ENCODE results near the gene SRGAP2B.
"Not testable (repeated sequence)": the region's sequence is repeated elsewhere in the genome, so short reads cannot be mapped to it uniquely, and the experiment has no call there.

The SRGAP2B gene

GRCh38 chr1:144889450-144890115 is 205.5 kb downstream of the SRGAP2B start:
- not testable (repeated sequence) for DNase-seq

DNA sequence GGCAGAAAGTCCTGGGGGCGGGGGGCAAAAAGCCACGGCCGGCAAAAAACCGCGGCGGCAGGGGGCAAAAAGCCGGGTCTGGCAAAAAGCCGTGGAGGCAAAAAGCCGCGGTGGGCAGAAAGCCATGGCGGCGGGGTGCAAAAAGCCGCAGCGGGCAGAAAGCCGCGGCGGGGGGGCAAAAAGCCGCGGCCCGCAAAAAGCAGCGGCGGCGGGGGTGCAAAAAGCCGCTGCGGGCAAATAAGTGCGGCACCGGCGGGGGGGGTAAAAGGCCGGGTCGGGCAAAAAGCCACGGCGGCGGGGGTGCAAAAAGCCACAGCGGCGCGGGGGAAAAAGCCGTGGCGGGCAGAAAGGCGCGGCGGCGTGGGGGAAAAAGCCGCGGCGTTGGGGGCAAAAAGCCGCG is 212.1 kb downstream of the SRGAP2B start:
- not testable (repeated sequence) for DNase-seq

- DNase-seq, result not testable (repeated sequence)
These were observed 212.8 kb downstream of the SRGAP2B start for GRCh38 chr1:144882343-144882742.

DNA sequence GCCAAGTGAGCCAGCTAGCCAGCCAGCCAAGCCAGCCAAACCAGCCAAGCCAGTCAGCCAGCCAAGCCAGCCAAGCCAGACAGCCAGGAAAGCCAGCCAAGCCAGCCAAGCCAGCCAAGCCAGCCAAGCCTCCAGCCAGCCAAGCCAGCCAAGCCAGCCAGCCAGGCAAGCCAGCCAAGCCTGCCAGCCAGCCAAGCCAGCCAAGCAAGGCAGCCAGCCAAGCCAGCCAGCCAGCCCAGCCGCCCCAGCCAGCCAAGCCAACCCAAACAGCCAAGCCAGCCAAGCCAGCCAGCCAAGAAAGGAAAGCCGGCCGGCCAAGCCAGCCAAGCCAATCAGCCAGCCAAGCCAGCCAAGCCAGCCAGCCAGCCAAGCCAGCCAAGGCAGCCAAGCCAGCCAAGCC is 236.5 kb downstream of the SRGAP2B start:
- not testable (repeated sequence) for DNase-seq

Measured in NCI-H446 (cell line).